ENCODE data around the gene FAM83C. TPM values are rescaled to one million over a fixed set of nuclear protein-coding genes. Genes with fewer than 3 reads are reported as not detected.
A peak's percentile ranks its signal among the peaks of the same experiment; 100 is the strongest.

Gene FAM83C
- total RNA-seq, 1 experiment from 2014 or later, result not detected

DNA sequence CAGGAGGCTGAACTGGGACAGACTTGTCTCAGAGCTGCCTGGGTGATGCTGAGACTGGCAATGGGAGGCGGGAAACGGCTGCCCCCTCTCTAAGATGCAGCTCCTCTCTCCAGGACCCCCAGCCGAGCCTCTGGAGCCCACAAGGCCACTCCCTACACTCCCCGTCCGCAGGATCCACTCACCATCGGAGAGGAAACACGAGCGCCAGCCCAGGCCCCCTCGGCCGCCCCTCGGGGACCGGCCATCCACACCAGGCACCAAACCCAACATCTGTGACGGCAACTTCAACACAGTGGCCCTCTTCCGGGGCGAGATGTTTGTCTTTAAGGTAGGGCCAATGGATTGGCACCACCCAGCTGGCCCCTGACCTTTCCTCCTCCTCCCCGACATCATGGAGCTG is 25.1 kb downstream of the FAM83C start:
- H4K20me1 ChIP-seq (ENCODE audit: low read length), result no peaks in the 10 kb centered on the region
- no peaks in the 10 kb centered on the region for H3K79me2 ChIP-seq (ENCODE audit: low read length)
- H3K36me3 ChIP-seq (ENCODE audit: low read depth, low read length), result no peaks in the 10 kb centered on the region
- no peak overlapping the region for H3K27ac ChIP-seq (ENCODE audit: low read length)
- H2AFZ ChIP-seq (ENCODE audit: low read length), result no peak overlapping the region
- H3K9me3 ChIP-seq (ENCODE audit: low read length), result no peaks in the 10 kb centered on the region
- TF ChIP-seq EZH2 (IDR thresholded peaks at IDR 0.05; ENCODE audit: low read length, unreplicated experiment) (no peak), EZH2phosphoT487 (IDR thresholded peaks at IDR 0.05; ENCODE audit: borderline replicate concordance, low read length) (no peak), CTCF (conservative IDR thresholded peaks at IDR 0.05; ENCODE audit: low read depth, low read length) (no peak)
- H3K4me3 ChIP-seq (ENCODE audit: low read length), result no peak overlapping the region
- no peaks in the 10 kb centered on the region for H3K27me3 ChIP-seq (ENCODE audit: low read length)
- no peak overlapping the region for H3K9ac ChIP-seq (ENCODE audit: low read length)
- BruUV-seq (replicated peaks), result no TSS peak
- DNase-seq (no peak), ATAC-seq (no peak)
- ChIA-PET CTCF (no interaction called here), POLR2A (ENCODE audit: unreplicated experiment) (interaction anchor here (0.6 kb wide), 1 partner anchor 865 kb away, joined by 10 read pairs; no protein-coding TSS in a partner anchor)
- no peaks in the 10 kb centered on the region for H3F3A ChIP-seq (ENCODE audit: low read length, unreplicated experiment)
- no peaks in the 10 kb centered on the region for H3K9me2 ChIP-seq (replicated peaks; ENCODE audit: low read length)
- intact Hi-C loops (cut with micrococcal nuclease), result loop anchor here (10.0 kb wide), 1 partner anchor 432 kb away; no protein-coding TSS in a partner anchor
- no peak overlapping the region for H3K4me2 ChIP-seq (ENCODE audit: low read length)
- peaks cover 19% of the 10 kb centered on the region for H3K4me1 ChIP-seq (ENCODE audit: insufficient read depth, low read length)

- POLR2A ChIA-PET (ENCODE audit: unreplicated experiment), result interaction anchor here (0.5 to 0.6 kb wide), 2 partner anchors 180 to 346 kb away, joined by 3 to 7 read pairs; no protein-coding TSS in a partner anchor
- Histone ChIP-seq H3K27me3 (ENCODE audit: low read length) (no peaks in the 10 kb centered on the region), H3K9ac (ENCODE audit: low read length) (no peak overlapping the region), H3K79me2 (ENCODE audit: low read length) (no peaks in the 10 kb centered on the region), H3K9me2 (replicated peaks; ENCODE audit: low read length) (no peaks in the 10 kb centered on the region), H3F3A (ENCODE audit: low read length, unreplicated experiment) (no peaks in the 10 kb centered on the region), H3K4me3 (ENCODE audit: low read length) (no peak overlapping the region), H4K20me1 (ENCODE audit: low read length) (no peaks in the 10 kb centered on the region), H3K4me1 (ENCODE audit: insufficient read depth, low read length) (peaks cover 19% of the 10 kb centered on the region), H3K4me2 (ENCODE audit: low read length) (no peak overlapping the region), H3K36me3 (ENCODE audit: low read depth, low read length) (no peaks in the 10 kb centered on the region), H3K9me3 (ENCODE audit: low read length) (no peaks in the 10 kb centered on the region), H2AFZ (ENCODE audit: low read length) (no peak overlapping the region), H3K27ac (ENCODE audit: low read length) (no peak overlapping the region)
- CTCF ChIA-PET, result interaction anchor here (0.7 to 2.7 kb wide), 3 partner anchors 41 to 120 kb away, joined by 3 to 19 read pairs (median 8); no protein-coding TSS in a partner anchor
- intact Hi-C loops (cut with micrococcal nuclease), result loop anchor here (10.0 kb wide), 1 partner anchor 430 kb away; no protein-coding TSS in a partner anchor
- peak; percentile 47 for DNase-seq
- BruUV-seq (replicated peaks), result no TSS peak
- peak; percentile 49 for TF ChIP-seq CTCF (conservative IDR thresholded peaks at IDR 0.05; ENCODE audit: low read depth, low read length)
- TF ChIP-seq EZH2phosphoT487 (IDR thresholded peaks at IDR 0.05; ENCODE audit: borderline replicate concordance, low read length), result no peak
- no peak for TF ChIP-seq EZH2 (IDR thresholded peaks at IDR 0.05; ENCODE audit: low read length, unreplicated experiment)
- ATAC-seq, result no peak
Observed at GRCh38 chr20:35264755-35265154, 27.5 kb downstream of the FAM83C start.
